Prostate gland (tissue), 2 donors: ENCODE results near the gene GALNT5. TPM values are rescaled to one million over a fixed set of nuclear protein-coding genes. Genes with fewer than 3 reads are reported as not detected.

ENCODE experiments used
- total RNA-seq, 2 donors: library from RNA; depleted of rRNA; stranded (reverse); fragments of >200 nt; gene quantifications; one replicate each; pipeline ENCODE4 v1.1.0, GENCODE V29; 2016

Gene GALNT5
- total RNA-seq, 2 donors from 2014 or later, result 2.0 to 2.6 TPM

Other genes with a start within 250 kb of the GALNT5 start
- under 1 TPM in 1 of 2 donors, not detected in 1; 0.17 TPM for gene ERMN, start 68.1 kb downstream of the GALNT5 start, total RNA-seq
- 1 to 10 TPM; 3.3 to 7.4 TPM for gene CYTIP, start 186.4 kb downstream of the GALNT5 start, total RNA-seq